Osteoblast (primary cell): ENCODE measurements around the gene OVOL2. TPM values are rescaled to one million over a fixed set of nuclear protein-coding genes. Genes with fewer than 3 reads are reported as not detected.

Experiments used
- DNase-seq: peaks from one replicate; pipeline ENCODE4 v3.0.0; 2011; ENCODE audit warnings: low spot score, mixed read lengths; ENCODE audit not compliant: insufficient read length; ENCODE audit errors: missing footprints
- H2AFZ ChIP-seq: 2 replicates; pipeline ENCODE4 v1.6.0; 2011; ENCODE audit warnings: mild to moderate bottlenecking, low read length
- H3K27ac ChIP-seq: 2 replicates; pipeline ENCODE4 v1.5.1; 2011; ENCODE audit warnings: mild to moderate bottlenecking, low read depth, low read length, moderate library complexity
- H3K27me3 ChIP-seq: 2 replicates; pipeline ENCODE4 v1.6.0; 2012; ENCODE audit warnings: mild to moderate bottlenecking, control low read depth, inconsistent platforms, low read length, moderate library complexity; ENCODE audit not compliant: insufficient read depth
- H3K36me3 ChIP-seq: 2 replicates; pipeline ENCODE4 v1.5.1; 2011; ENCODE audit warnings: mild to moderate bottlenecking, low read length, control low read depth, moderate library complexity; ENCODE audit not compliant: insufficient read depth
- H3K4me1 ChIP-seq: 2 replicates; pipeline ENCODE4 v1.5.1; 2011; ENCODE audit warnings: mild to moderate bottlenecking, low read length, control low read depth, moderate library complexity; ENCODE audit not compliant: insufficient read depth
- H3K4me2 ChIP-seq: 2 replicates; pipeline ENCODE4 v1.6.0; 2011; ENCODE audit warnings: mild to moderate bottlenecking, low read length; ENCODE audit not compliant: insufficient read depth
- H3K4me3 ChIP-seq: fragments of 200-600 bp; sonication (generic); 3 replicates; pipeline ENCODE4 v1.5.1; 2012; ENCODE audit warnings: mild to moderate bottlenecking, low read length, inconsistent platforms; ENCODE audit not compliant: insufficient read depth
- H3K79me2 ChIP-seq: 2 replicates; pipeline ENCODE4 v1.6.0; 2012; ENCODE audit warnings: mild to moderate bottlenecking, low read length, control low read depth, inconsistent platforms; ENCODE audit not compliant: insufficient read depth
- H3K9me3 ChIP-seq: 2 replicates; pipeline ENCODE4 v1.5.1; 2011; ENCODE audit warnings: low read depth, low read length, control low read depth
- H4K20me1 ChIP-seq: 2 replicates; pipeline ENCODE4 v1.6.0; 2012; ENCODE audit warnings: mild to moderate bottlenecking, low read length, control low read depth; ENCODE audit not compliant: insufficient read depth
- total RNA-seq: library from RNA; depleted of rRNA; stranded (reverse); fragments of >200 nt; gene quantifications from 2 replicates; pipeline ENCODE4 v1.2.3, GENCODE V29; 2012
- TF ChIP-seq, protein P1 (sequence below): IDR thresholded peaks from 2 replicates; pipeline ENCODE4 v1.5.1; 2011; ENCODE audit warnings: mild to moderate bottlenecking, low read depth, low read length, moderate library complexity; ENCODE audit errors: extremely low read depth

Gene OVOL2
- total RNA-seq, 1 donor, result not detected

- Histone ChIP-seq H3K79me2 (no peaks in the 10 kb centered on the region), H3K4me2 (no peak overlapping the region), H3K27ac (no peak overlapping the region)
Observed at GRCh38 chr20:18005170-18005989, 52.3 kb downstream of the OVOL2 start.

GRCh38 chr20:18004384-18005031 is 53.2 kb downstream of the OVOL2 start:
- Histone ChIP-seq H3K4me3 (no peak overlapping the region), H3K79me2 (no peaks in the 10 kb centered on the region), H3K4me1 (peaks cover 12% of the 10 kb centered on the region), H3K27me3 (no peaks in the 10 kb centered on the region), H3K9me3 (no peaks in the 10 kb centered on the region), H2AFZ (no peak overlapping the region), H4K20me1 (no peaks in the 10 kb centered on the region), H3K36me3 (no peaks in the 10 kb centered on the region), H3K4me2 (no peak overlapping the region), H3K27ac (no peak overlapping the region)
- no peak for DNase-seq
- TF ChIP-seq, protein P1, sequence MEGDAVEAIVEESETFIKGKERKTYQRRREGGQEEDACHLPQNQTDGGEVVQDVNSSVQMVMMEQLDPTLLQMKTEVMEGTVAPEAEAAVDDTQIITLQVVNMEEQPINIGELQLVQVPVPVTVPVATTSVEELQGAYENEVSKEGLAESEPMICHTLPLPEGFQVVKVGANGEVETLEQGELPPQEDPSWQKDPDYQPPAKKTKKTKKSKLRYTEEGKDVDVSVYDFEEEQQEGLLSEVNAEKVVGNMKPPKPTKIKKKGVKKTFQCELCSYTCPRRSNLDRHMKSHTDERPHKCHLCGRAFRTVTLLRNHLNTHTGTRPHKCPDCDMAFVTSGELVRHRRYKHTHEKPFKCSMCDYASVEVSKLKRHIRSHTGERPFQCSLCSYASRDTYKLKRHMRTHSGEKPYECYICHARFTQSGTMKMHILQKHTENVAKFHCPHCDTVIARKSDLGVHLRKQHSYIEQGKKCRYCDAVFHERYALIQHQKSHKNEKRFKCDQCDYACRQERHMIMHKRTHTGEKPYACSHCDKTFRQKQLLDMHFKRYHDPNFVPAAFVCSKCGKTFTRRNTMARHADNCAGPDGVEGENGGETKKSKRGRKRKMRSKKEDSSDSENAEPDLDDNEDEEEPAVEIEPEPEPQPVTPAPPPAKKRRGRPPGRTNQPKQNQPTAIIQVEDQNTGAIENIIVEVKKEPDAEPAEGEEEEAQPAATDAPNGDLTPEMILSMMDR, result no peak

More at GRCh38 chr20:18005170-18005989, 52.3 kb downstream of the OVOL2 start:
- Histone ChIP-seq H3K4me3 (no peak overlapping the region), H3K4me1 (peaks cover 12% of the 10 kb centered on the region), H3K36me3 (no peaks in the 10 kb centered on the region), H3K27me3 (no peaks in the 10 kb centered on the region), H4K20me1 (no peaks in the 10 kb centered on the region), H3K9me3 (no peaks in the 10 kb centered on the region), H2AFZ (no peak overlapping the region)
- TF ChIP-seq, protein P1, result no peak
- DNase-seq, result no peak

DNA sequence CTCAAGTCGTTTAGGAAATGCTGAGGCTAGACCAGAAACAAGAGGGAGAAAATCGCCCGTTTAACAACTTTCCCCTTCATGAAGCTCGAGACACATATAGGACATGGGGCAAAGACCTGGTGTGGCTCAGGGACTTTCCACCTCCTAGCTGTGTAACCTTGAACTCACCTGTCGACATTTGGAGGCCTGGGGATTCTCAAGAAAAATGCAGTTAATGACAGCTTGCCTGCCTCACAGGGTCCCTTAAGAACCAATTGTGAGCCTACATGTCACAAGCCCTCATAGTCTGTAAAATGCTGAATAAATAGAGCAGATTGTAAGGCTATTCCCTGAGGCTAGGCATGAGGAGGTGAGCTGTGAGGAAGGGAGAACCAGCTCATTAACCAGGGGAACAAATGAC is 53.8 kb downstream of the OVOL2 start:
- no peak overlapping the region for H3K4me3 ChIP-seq
- no peaks in the 10 kb centered on the region for H3K79me2 ChIP-seq
- H2AFZ ChIP-seq, result no peak overlapping the region
- TF ChIP-seq, protein P1, result no peak
- no peaks in the 10 kb centered on the region for H3K27me3 ChIP-seq
- no peaks in the 10 kb centered on the region for H3K36me3 ChIP-seq
- no peak for DNase-seq
- H3K4me1 ChIP-seq, result peaks cover 12% of the 10 kb centered on the region
- H3K9me3 ChIP-seq, result no peaks in the 10 kb centered on the region
- no peak overlapping the region for H3K27ac ChIP-seq
- no peaks in the 10 kb centered on the region for H4K20me1 ChIP-seq
- H3K4me2 ChIP-seq, result no peak overlapping the region
